ENCODE measurements around the gene CCDC85B. TPM values are rescaled to one million over a fixed set of nuclear protein-coding genes. Genes with fewer than 3 reads are reported as not detected.

CCDC85B gene
- total and polyA plus RNA-seq, 2 of the 13 experiments (the other 11 are each of a cell fraction or from before 2014, with no cell fraction given): 8.2 to 19.5 TPM

DNA sequence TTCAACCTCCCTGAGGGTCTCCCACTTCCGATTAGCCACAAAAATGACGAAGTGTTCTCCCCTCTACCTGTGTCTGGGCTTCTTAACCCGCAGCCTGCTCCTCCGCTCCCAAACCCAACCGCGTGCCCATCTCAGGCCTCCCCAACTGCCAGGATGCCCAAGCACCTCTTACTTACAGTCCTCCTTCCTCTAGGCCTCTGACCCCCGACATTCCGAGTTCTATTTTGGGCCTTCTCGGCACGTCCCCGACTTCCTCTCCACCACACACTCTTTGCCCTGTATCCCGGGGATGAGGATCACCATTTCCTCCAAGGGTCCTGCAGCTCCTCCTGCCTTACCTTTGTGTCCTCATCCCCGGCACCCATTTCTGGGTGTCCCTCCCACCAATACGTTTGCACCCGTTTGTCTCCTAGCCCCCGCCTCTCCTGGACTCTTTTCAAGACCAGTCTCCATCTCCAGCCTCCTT lies 30.6 kb upstream of the CCDC85B start (continued):
- TF ChIP-seq, protein P1, sequence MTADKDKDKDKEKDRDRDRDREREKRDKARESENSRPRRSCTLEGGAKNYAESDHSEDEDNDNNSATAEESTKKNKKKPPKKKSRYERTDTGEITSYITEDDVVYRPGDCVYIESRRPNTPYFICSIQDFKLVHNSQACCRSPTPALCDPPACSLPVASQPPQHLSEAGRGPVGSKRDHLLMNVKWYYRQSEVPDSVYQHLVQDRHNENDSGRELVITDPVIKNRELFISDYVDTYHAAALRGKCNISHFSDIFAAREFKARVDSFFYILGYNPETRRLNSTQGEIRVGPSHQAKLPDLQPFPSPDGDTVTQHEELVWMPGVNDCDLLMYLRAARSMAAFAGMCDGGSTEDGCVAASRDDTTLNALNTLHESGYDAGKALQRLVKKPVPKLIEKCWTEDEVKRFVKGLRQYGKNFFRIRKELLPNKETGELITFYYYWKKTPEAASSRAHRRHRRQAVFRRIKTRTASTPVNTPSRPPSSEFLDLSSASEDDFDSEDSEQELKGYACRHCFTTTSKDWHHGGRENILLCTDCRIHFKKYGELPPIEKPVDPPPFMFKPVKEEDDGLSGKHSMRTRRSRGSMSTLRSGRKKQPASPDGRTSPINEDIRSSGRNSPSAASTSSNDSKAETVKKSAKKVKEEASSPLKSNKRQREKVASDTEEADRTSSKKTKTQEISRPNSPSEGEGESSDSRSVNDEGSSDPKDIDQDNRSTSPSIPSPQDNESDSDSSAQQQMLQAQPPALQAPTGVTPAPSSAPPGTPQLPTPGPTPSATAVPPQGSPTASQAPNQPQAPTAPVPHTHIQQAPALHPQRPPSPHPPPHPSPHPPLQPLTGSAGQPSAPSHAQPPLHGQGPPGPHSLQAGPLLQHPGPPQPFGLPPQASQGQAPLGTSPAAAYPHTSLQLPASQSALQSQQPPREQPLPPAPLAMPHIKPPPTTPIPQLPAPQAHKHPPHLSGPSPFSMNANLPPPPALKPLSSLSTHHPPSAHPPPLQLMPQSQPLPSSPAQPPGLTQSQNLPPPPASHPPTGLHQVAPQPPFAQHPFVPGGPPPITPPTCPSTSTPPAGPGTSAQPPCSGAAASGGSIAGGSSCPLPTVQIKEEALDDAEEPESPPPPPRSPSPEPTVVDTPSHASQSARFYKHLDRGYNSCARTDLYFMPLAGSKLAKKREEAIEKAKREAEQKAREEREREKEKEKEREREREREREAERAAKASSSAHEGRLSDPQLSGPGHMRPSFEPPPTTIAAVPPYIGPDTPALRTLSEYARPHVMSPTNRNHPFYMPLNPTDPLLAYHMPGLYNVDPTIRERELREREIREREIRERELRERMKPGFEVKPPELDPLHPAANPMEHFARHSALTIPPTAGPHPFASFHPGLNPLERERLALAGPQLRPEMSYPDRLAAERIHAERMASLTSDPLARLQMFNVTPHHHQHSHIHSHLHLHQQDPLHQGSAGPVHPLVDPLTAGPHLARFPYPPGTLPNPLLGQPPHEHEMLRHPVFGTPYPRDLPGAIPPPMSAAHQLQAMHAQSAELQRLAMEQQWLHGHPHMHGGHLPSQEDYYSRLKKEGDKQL (CRISPR knock-in tag; IDR thresholded peaks at IDR 0.05; ENCODE audit: low read depth): no peak
- TF ChIP-seq, protein P2, sequence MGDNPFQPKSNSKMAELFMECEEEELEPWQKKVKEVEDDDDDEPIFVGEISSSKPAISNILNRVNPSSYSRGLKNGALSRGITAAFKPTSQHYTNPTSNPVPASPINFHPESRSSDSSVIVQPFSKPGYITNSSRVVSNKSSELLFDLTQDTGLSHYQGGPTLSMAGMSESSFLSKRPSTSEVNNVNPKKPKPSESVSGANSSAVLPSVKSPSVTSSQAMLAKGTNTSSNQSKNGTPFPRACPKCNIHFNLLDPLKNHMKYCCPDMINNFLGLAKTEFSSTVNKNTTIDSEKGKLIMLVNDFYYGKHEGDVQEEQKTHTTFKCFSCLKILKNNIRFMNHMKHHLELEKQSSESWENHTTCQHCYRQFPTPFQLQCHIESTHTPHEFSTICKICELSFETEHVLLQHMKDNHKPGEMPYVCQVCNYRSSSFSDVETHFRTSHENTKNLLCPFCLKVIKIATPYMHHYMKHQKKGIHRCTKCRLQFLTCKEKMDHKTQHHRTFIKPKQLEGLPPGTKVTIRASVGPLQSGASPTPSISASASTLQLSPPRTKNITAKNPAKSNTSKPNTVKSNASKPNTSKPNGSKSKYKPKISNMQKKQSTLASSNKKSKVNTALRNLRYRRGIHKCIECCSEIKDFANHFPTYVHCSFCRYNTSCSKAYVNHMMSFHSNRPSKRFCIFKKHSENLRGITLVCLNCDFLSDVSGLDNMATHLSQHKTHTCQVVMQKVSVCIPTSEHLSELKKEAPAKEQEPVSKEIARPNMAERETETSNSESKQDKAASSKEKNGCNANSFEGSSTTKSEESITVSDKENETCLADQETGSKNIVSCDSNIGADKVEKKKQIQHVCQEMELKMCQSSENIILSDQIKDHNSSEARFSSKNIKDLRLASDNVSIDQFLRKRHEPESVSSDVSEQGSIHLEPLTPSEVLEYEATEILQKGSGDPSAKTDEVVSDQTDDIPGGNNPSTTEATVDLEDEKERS (CRISPR knock-in tag; IDR thresholded peaks at IDR 0.05): 0 out of 2 replicates have a peak, but pooled peaks have one; percentile 17
- TF ChIP-seq ZNF670 (CRISPR knock-in tag; IDR thresholded peaks at IDR 0.05; ENCODE audit: borderline replicate concordance) (no peak), ZSCAN12 (CRISPR knock-in tag; IDR thresholded peaks at IDR 0.05) (no peak), ATAD3A (CRISPR knock-in tag; IDR thresholded peaks at IDR 0.05) (no peak), MAFK (conservative IDR thresholded peaks at IDR 0.05 in 1 of 2, IDR thresholded peaks at IDR 0.05 in 1 of 2; ENCODE audit: low read length in 2 of 2) (no peak), PCBP1 (IDR thresholded peaks at IDR 0.05; ENCODE audit: borderline replicate concordance, low read depth, low read length) (no peak)
- TF ChIP-seq, protein P3, sequence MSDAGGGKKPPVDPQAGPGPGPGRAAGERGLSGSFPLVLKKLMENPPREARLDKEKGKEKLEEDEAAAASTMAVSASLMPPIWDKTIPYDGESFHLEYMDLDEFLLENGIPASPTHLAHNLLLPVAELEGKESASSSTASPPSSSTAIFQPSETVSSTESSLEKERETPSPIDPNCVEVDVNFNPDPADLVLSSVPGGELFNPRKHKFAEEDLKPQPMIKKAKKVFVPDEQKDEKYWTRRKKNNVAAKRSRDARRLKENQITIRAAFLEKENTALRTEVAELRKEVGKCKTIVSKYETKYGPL (CRISPR knock-in tag; IDR thresholded peaks at IDR 0.05): no peak
- TF ChIP-seq, protein P4, sequence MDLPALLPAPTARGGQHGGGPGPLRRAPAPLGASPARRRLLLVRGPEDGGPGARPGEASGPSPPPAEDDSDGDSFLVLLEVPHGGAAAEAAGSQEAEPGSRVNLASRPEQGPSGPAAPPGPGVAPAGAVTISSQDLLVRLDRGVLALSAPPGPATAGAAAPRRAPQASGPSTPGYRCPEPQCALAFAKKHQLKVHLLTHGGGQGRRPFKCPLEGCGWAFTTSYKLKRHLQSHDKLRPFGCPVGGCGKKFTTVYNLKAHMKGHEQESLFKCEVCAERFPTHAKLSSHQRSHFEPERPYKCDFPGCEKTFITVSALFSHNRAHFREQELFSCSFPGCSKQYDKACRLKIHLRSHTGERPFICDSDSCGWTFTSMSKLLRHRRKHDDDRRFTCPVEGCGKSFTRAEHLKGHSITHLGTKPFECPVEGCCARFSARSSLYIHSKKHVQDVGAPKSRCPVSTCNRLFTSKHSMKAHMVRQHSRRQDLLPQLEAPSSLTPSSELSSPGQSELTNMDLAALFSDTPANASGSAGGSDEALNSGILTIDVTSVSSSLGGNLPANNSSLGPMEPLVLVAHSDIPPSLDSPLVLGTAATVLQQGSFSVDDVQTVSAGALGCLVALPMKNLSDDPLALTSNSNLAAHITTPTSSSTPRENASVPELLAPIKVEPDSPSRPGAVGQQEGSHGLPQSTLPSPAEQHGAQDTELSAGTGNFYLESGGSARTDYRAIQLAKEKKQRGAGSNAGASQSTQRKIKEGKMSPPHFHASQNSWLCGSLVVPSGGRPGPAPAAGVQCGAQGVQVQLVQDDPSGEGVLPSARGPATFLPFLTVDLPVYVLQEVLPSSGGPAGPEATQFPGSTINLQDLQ (CRISPR knock-in tag; IDR thresholded peaks at IDR 0.05): no peak
- TF ChIP-seq, protein P5, sequence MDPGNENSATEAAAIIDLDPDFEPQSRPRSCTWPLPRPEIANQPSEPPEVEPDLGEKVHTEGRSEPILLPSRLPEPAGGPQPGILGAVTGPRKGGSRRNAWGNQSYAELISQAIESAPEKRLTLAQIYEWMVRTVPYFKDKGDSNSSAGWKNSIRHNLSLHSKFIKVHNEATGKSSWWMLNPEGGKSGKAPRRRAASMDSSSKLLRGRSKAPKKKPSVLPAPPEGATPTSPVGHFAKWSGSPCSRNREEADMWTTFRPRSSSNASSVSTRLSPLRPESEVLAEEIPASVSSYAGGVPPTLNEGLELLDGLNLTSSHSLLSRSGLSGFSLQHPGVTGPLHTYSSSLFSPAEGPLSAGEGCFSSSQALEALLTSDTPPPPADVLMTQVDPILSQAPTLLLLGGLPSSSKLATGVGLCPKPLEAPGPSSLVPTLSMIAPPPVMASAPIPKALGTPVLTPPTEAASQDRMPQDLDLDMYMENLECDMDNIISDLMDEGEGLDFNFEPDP (CRISPR knock-in tag; conservative IDR thresholded peaks at IDR 0.05): no peak
- TF ChIP-seq, protein P6, sequence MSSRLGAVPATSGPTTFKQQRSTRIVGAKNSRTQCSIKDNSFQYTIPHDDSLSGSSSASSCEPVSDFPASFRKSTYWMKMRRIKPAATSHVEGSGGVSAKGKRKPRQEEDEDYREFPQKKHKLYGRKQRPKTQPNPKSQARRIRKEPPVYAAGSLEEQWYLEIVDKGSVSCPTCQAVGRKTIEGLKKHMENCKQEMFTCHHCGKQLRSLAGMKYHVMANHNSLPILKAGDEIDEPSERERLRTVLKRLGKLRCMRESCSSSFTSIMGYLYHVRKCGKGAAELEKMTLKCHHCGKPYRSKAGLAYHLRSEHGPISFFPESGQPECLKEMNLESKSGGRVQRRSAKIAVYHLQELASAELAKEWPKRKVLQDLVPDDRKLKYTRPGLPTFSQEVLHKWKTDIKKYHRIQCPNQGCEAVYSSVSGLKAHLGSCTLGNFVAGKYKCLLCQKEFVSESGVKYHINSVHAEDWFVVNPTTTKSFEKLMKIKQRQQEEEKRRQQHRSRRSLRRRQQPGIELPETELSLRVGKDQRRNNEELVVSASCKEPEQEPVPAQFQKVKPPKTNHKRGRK (CRISPR knock-in tag; IDR thresholded peaks at IDR 0.05): 0 out of 2 replicates have a peak, but pooled peaks have one; percentile 50
- TF ChIP-seq, protein P7, sequence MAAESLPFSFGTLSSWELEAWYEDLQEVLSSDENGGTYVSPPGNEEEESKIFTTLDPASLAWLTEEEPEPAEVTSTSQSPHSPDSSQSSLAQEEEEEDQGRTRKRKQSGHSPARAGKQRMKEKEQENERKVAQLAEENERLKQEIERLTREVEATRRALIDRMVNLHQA (CRISPR knock-in tag; IDR thresholded peaks at IDR 0.05): no peak

Measured in HepG2 (cell line).